Adrenal gland (tissue), 12 donors: ENCODE data around the gene PCDH12. TPM values are rescaled to one million over a fixed set of nuclear protein-coding genes. Genes with fewer than 3 reads are reported as not detected.

Experiments used
- DNase-seq, 7 donors: peaks; one replicate each; pipeline ENCODE4 v3.0.0-alpha.2; 2019 to 2020
- H3K27ac ChIP-seq, 5 donors: fragments of 200-600 bp; sonication (generic) in 4 of 5; 1 replicate in 3 of 5; 2 replicates in 2 of 5; pipeline versions ENCODE4 v1.5.1 to v1.8.0; 2016 to 2020; ENCODE audit warnings: mild to moderate bottlenecking in 1 of 5
- H3K27me3 ChIP-seq: fragments of 200-600 bp; 2 replicates; pipeline ENCODE4 v1.8.0; 2021
- H3K36me3 ChIP-seq, 2 donors: fragments of 200-600 bp; replicated peaks in 1 of 2; 1 replicate in 1 of 2; 2 replicates in 1 of 2; pipeline versions ENCODE4 v1.5.1 to v1.8.0; 2018 to 2022
- H3K4me1 ChIP-seq, 2 donors: fragments of 200-600 bp; replicated peaks in 1 of 2; 1 replicate in 1 of 2; 2 replicates in 1 of 2; pipeline versions ENCODE4 v1.5.1 to v1.8.0; 2018 to 2021
- H3K4me3 ChIP-seq, 4 donors: fragments of 200-600 bp; sonication (generic) in 3 of 4; one replicate each; pipeline ENCODE4 v1.5.1; 2016 to 2018
- H3K9me3 ChIP-seq, 3 donors: fragments of 200-600 bp; sonication (generic) in 1 of 3; replicated peaks in 1 of 3; 1 replicate in 2 of 3; 2 replicates in 1 of 3; pipeline versions ENCODE4 v1.5.1 to v1.8.0; 2016 to 2021
- CTCF ChIP-seq, 6 experiments: fragments of 450-650 bp in 4 of 6; fragments of 200-600 bp in 2 of 6; sonication (generic) in 1 of 6; IDR thresholded peaks; 1 replicate in 5 of 6; 2 replicates in 1 of 6; pipeline versions ENCODE4 v1.5.1 to v1.8.0; 2016 to 2021; ENCODE audit warnings: antibody characterized with exemption in 6 of 6, mild to moderate bottlenecking in 2 of 6, moderate library complexity in 1 of 6
- POLR2A ChIP-seq, 2 donors: fragments of 450-650 bp; IDR thresholded peaks; one replicate each; pipeline ENCODE4 v1.6.1; 2017; ENCODE audit warnings: antibody characterized with exemption in 2 of 2, mild to moderate bottlenecking in 2 of 2, moderate library complexity in 1 of 2
- WGBS, 4 donors: extraction: QIAGEN DNeasy Blood & Tissue Kit in 2 of 4; methylation state at CpG; one replicate each; pipeline versions ENCODE4 v1.1.5 to v1.1.7; 2013 to 2017; 5-methylcytosine and 5-hydroxymethylcytosine counted together
- intact Hi-C, 2 donors: fragments of 100-400 bp; cut with DNase I; formaldehyde crosslinking; loops; one replicate each; pipeline versions ENCODE4 v1.14.1 to v1.15.0; 2022 to 2023
- polyA plus RNA-seq, 3 donors: library from polyadenylated mRNA; stranded (reverse); fragments of 200-250 nt in 2 of 3; fragments of 350-450 nt in 1 of 3; fragmentation: Illumina TruSeq in 1 of 3; extraction: RNeasy Lipid Tissue Mini Kit (QIAGEN cat#74804) in 1 of 3; gene quantifications; one replicate each; pipeline ENCODE4 v1.2.3, GENCODE V29; 2013 to 2014
- total RNA-seq, 9 donors: library from RNA; depleted of rRNA in 4 of 9; stranded (reverse); fragments of >200 nt in 4 of 9; fragments of 120-200 nt in 1 of 9; fragmentation: NEBNext Ultra II Directional in 1 of 9; extraction: Animal tissue kit (Norgen Biotek cat#: 25700) in 1 of 9; gene quantifications; one replicate each; pipeline versions ENCODE4 v1.1.0 to v1.2.4, GENCODE V29; 2013 to 2023
- donor health status: healthy with polysubstance abuse.
- donor health status: Bipolar disorder and iron deficiency.
- donor health status: DM: yes; HTN: yes; CAD: no.
- donor health status: DM: no; HTN: no; CAD: no.
- donor health status: DM: no; HTN: no; CAD: no.
- donor health status: DM: yes; HTN: yes; CAD: no.

The PCDH12 gene
- total and polyA plus RNA-seq, 12 donors: 3.3 to 18.4 (median 11.3) TPM

GRCh38 chr5:141909212-141909611 is 48.8 kb downstream of the PCDH12 start:
- Histone ChIP-seq H3K9me3 (no peaks in the 10 kb centered on the region), H3K27ac (no peak overlapping the region), H3K4me1 (peaks cover 4 to 6% of the 10 kb centered on the region in 2 donors), H3K4me3 (no peak overlapping the region), H3K27me3 (no peaks in the 10 kb centered on the region), H3K36me3 (no peaks in the 10 kb centered on the region)
- intact Hi-C loops: no loop called here
- TF ChIP-seq POLR2A (IDR thresholded peaks at IDR 0.05): no peak
- TF ChIP-seq CTCF (IDR thresholded peaks at IDR 0.05): no peak
- 79 to 96% (median 82%) methylated on average over 4 of the region's 4 CpGs for WGBS, 4 donors
- no peak for DNase-seq

GRCh38 chr5:141908796-141909195 is 49.2 kb downstream of the PCDH12 start:
- H3K4me1 ChIP-seq: peaks cover 3 to 4% of the 10 kb centered on the region in 2 donors
- no peaks in the 10 kb centered on the region for H3K9me3 ChIP-seq
- intact Hi-C loops: no loop called here
- H3K4me3 ChIP-seq: no peak overlapping the region
- H3K27me3 ChIP-seq: no peaks in the 10 kb centered on the region
- no peak for DNase-seq
- TF ChIP-seq POLR2A (IDR thresholded peaks at IDR 0.05) (no peak), CTCF (IDR thresholded peaks at IDR 0.05) (no peak)
- H3K27ac ChIP-seq: no peak overlapping the region
- WGBS, 4 donors: 76 to 86% (median 84%) methylated on average over 2 of the region's 2 CpGs
- no peaks in the 10 kb centered on the region for H3K36me3 ChIP-seq

DNA sequence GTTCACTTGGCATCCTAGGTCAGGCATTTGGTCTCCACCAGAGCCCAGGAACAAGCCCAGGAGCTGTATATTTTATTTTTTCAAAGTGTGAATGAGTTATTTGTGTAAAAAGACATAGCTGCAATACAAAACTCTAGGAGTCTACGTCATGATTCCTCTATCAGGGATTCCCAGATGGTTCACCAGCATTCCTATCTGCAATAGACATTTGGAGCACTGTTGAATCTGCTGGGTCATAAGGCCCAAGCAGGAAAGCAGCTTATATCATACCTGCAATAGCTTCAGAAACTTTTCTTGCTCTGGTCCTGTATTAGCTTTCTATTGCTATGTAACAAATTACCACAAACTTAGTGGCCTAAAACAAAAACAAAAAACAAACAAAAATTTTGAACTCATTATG is 51.0 kb downstream of the PCDH12 start:
- intact Hi-C loops: no loop called here
- Histone ChIP-seq H3K9me3 (no peaks in the 10 kb centered on the region), H3K27me3 (no peaks in the 10 kb centered on the region), H3K27ac (no peak overlapping the region), H3K36me3 (no peaks in the 10 kb centered on the region), H3K4me1 (peaks cover 0 to 2% of the 10 kb centered on the region in 2 donors), H3K4me3 (no peak overlapping the region)
- TF ChIP-seq POLR2A (IDR thresholded peaks at IDR 0.05) (no peak), CTCF (IDR thresholded peaks at IDR 0.05) (no peak)
- 0 to 2% (median 0%) methylated on average over 1 of the region's 1 CpG for WGBS, 4 donors
- DNase-seq: no peak

GRCh38 chr5:141906517-141906916 is 51.5 kb downstream of the PCDH12 start:
- no peaks in the 10 kb centered on the region for H3K36me3 ChIP-seq
- WGBS, 4 donors: 2 to 90% (median 46%) methylated on average over 1 of the region's 1 CpG
- H3K4me1 ChIP-seq: peaks cover 0 to 2% of the 10 kb centered on the region in 2 donors
- intact Hi-C loops: no loop called here
- H3K9me3 ChIP-seq: no peaks in the 10 kb centered on the region
- no peak overlapping the region for H3K27ac ChIP-seq
- no peak overlapping the region for H3K4me3 ChIP-seq
- H3K27me3 ChIP-seq: no peaks in the 10 kb centered on the region
- no peak for TF ChIP-seq CTCF (IDR thresholded peaks at IDR 0.05)
- TF ChIP-seq POLR2A (IDR thresholded peaks at IDR 0.05): no peak
- DNase-seq: no peak
